ENCODE measurements around the gene NOTCH1.
A peak's percentile ranks its signal among the peaks of the same experiment; 100 is the strongest.

NOTCH1 gene

DNA sequence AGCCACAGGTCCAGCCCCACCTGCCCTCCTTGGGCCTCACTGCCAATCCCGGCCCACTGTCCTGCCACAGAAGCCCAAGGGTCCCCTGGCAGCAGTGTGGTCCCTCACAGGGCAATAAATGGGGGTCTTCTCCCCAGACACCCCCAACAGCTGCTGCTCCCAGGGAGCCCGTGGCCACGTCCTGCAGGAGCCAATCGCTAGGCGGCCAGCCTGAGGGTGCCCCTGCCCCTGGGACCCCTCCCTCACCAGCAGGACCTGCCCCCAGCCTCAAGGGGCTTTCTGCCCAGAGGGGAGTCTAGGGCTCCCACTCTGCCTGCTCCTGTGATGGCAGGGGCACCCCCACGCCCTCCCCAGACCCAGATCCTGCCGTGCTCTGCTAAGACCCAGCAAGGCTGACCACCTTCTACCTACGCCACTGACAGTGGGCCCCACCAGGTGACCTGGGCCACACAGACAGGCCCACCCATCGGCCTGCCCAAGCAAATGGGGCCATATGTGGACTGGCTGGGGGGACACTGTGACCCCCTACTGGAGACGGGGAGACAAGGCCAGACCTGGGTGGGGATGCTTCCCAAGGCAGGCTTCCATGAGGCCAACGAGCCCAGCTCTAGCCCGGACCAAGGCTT, 17.0 kb downstream of the NOTCH1 start:
- H3K36me3 ChIP-seq (ENCODE audit: control insufficient read depth in 1 of 2, insufficient read depth in 2 of 2, low read length in 2 of 2) = peaks cover 0 to 3% of the 10 kb centered on the region in 2 experiments
- H3K4me2 ChIP-seq (ENCODE audit: low read length) = no peak overlapping the region
- no peak overlapping the region for H3K9ac ChIP-seq (ENCODE audit: low read length)
- no peak overlapping the region for H3K18ac ChIP-seq (ENCODE audit: low read length)
- no peak overlapping the region for H3K27ac ChIP-seq (ENCODE audit: low read depth, low read length)
- H3K23ac ChIP-seq (ENCODE audit: low read length) = no peak overlapping the region
- no peak overlapping the region for H3K14ac ChIP-seq (ENCODE audit: low read length)
- no peaks in the 10 kb centered on the region for H3K4me1 ChIP-seq (ENCODE audit: control insufficient read depth in 1 of 2, insufficient read depth in 2 of 2, low read length in 2 of 2)
- H3K79me2 ChIP-seq (ENCODE audit: control insufficient read depth, insufficient read depth, low read length, poor library complexity) = no peaks in the 10 kb centered on the region
- H2BK120ac ChIP-seq (ENCODE audit: insufficient read depth, low read length, poor library complexity) = no peak overlapping the region
- no peaks in the 10 kb centered on the region for H3K79me1 ChIP-seq (ENCODE audit: low read length)
- no peak overlapping the region for H2BK5ac ChIP-seq (ENCODE audit: low read depth, low read length, poor library complexity)
- no peak for DNase-seq
- no peak overlapping the region for H2AK5ac ChIP-seq (ENCODE audit: low read length)
- no peaks in the 10 kb centered on the region for H3K9me3 ChIP-seq (ENCODE audit: insufficient read depth, low read depth, low read length)
- no peak overlapping the region for H2BK12ac ChIP-seq (ENCODE audit: low read length)
- H3K4me3 ChIP-seq (ENCODE audit: low read depth, low read length) = no peak overlapping the region
- no peak overlapping the region for H2AFZ ChIP-seq (ENCODE audit: insufficient read depth, low read length, poor library complexity)
- H3K4ac ChIP-seq (ENCODE audit: low read depth, low read length) = no peak overlapping the region
- H4K8ac ChIP-seq (ENCODE audit: low read depth, low read length) = no peak overlapping the region
- no peaks in the 10 kb centered on the region for H3K27me3 ChIP-seq (ENCODE audit: insufficient read depth, low read length)
- H4K91ac ChIP-seq (ENCODE audit: low read depth, low read length) = no peak overlapping the region
- WGBS (ENCODE audit: extremely low coverage, insufficient coverage, insufficient read length) = no CpG with 5 or more reads among the region's 12 CpGs
- H4K12ac ChIP-seq (ENCODE audit: low read depth, low read length) = no peak overlapping the region

DNA sequence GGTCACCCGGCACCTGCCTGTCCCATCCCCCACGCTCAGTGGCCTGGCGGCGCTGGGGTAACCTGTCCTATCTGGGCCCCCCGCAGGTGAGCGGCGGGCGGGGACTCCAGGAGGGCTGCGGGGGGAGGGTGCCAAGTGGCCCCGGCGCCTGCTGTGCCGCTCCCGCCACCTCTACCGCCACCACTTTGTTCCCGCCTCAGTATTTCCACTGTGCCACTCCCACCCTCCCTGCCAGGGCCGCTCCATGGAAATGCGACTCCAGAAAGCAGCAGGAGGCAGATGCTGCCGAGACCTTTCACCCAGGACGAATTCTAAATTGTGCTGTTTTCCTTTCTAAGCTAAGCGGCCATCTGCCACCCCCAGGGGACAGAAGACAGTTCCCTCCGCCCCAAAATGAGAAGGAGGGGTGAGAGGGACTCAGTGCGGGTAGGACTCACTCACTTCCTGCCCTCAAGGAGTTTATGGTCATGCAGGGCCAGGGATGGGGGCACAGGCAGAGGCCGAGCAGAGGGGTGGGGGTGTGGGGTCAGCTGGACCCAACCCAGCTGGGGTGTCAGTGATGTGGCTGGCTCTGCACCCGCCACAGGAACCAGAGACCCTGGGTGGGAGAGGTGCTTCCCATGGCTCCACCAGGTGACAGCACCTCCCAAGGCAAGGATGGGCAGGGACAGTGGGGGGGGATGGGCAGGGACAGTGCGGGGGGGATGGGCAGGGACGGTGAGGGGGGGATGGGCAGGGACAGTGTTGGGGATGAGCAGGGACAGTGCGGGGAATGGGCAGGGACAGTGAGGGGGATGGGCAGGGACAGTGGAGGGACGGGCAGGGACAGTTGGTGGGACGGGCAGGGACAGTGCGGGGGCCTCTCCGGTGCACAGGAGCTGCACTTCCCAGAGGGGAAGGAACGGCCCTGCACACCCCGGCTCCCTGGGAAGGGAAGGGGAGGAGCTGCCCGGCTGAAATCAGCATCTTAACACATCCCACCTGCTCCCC, 17.8 kb downstream of the NOTCH1 start:
- Histone ChIP-seq H2BK5ac (ENCODE audit: low read depth, low read length, poor library complexity) (no peak overlapping the region), H2BK12ac (ENCODE audit: low read length) (no peak overlapping the region), H3K36me3 (ENCODE audit: control insufficient read depth in 1 of 2, insufficient read depth in 2 of 2, low read length in 2 of 2) (no peaks in the 10 kb centered on the region), H4K91ac (ENCODE audit: low read depth, low read length) (no peak overlapping the region), H3K4me1 (ENCODE audit: control insufficient read depth in 1 of 2, insufficient read depth in 2 of 2, low read length in 2 of 2) (no peaks in the 10 kb centered on the region), H2BK120ac (ENCODE audit: insufficient read depth, low read length, poor library complexity) (no peak overlapping the region), H3K4me3 (ENCODE audit: low read depth, low read length) (no peak overlapping the region), H3K4me2 (ENCODE audit: low read length) (no peak overlapping the region), H3K4ac (ENCODE audit: low read depth, low read length) (no peak overlapping the region), H3K27ac (ENCODE audit: low read depth, low read length) (no peak overlapping the region), H3K9ac (ENCODE audit: low read length) (no peak overlapping the region), H3K79me1 (ENCODE audit: low read length) (no peaks in the 10 kb centered on the region), H4K8ac (ENCODE audit: low read depth, low read length) (no peak overlapping the region), H3K27me3 (ENCODE audit: insufficient read depth, low read length) (no peaks in the 10 kb centered on the region), H3K79me2 (ENCODE audit: control insufficient read depth, insufficient read depth, low read length, poor library complexity) (no peaks in the 10 kb centered on the region), H3K18ac (ENCODE audit: low read length) (no peak overlapping the region), H2AK5ac (ENCODE audit: low read length) (no peak overlapping the region), H2AFZ (ENCODE audit: insufficient read depth, low read length, poor library complexity) (no peak overlapping the region), H4K12ac (ENCODE audit: low read depth, low read length) (no peak overlapping the region), H3K23ac (ENCODE audit: low read length) (no peak overlapping the region), H3K14ac (ENCODE audit: low read length) (no peak overlapping the region), H3K9me3 (ENCODE audit: insufficient read depth, low read depth, low read length) (no peaks in the 10 kb centered on the region)
- DNase-seq = peak in 1 of 2 donors; percentile 45
- WGBS (ENCODE audit: extremely low coverage, insufficient coverage, insufficient read length) = no CpG with 5 or more reads among the region's 34 CpGs

- H3K4ac ChIP-seq (ENCODE audit: low read depth, low read length) = no peak overlapping the region
- no peak overlapping the region for H4K12ac ChIP-seq (ENCODE audit: low read depth, low read length)
- no peak overlapping the region for H2BK5ac ChIP-seq (ENCODE audit: low read depth, low read length, poor library complexity)
- H3K9ac ChIP-seq (ENCODE audit: low read length) = no peak overlapping the region
- whole genome bisulfite sequencing (ENCODE audit: extremely low coverage, insufficient coverage, insufficient read length) = no CpG with 5 or more reads among the region's 20 CpGs
- H3K27me3 ChIP-seq (ENCODE audit: insufficient read depth, low read length) = no peaks in the 10 kb centered on the region
- no peak overlapping the region for H3K14ac ChIP-seq (ENCODE audit: low read length)
- DNase-seq = no peak
- no peak overlapping the region for H2AK5ac ChIP-seq (ENCODE audit: low read length)
- no peak overlapping the region for H4K91ac ChIP-seq (ENCODE audit: low read depth, low read length)
- H3K79me2 ChIP-seq (ENCODE audit: control insufficient read depth, insufficient read depth, low read length, poor library complexity) = no peaks in the 10 kb centered on the region
- H4K8ac ChIP-seq (ENCODE audit: low read depth, low read length) = no peak overlapping the region
- no peak overlapping the region for H3K27ac ChIP-seq (ENCODE audit: low read depth, low read length)
- no peak overlapping the region for H3K18ac ChIP-seq (ENCODE audit: low read length)
- peaks cover 0 to 5% of the 10 kb centered on the region in 2 experiments for H3K36me3 ChIP-seq (ENCODE audit: control insufficient read depth in 1 of 2, insufficient read depth in 2 of 2, low read length in 2 of 2)
- H3K4me1 ChIP-seq (ENCODE audit: control insufficient read depth in 1 of 2, insufficient read depth in 2 of 2, low read length in 2 of 2) = no peaks in the 10 kb centered on the region
- no peak overlapping the region for H3K4me2 ChIP-seq (ENCODE audit: low read length)
- no peak overlapping the region for H2BK120ac ChIP-seq (ENCODE audit: insufficient read depth, low read length, poor library complexity)
- no peak overlapping the region for H2BK12ac ChIP-seq (ENCODE audit: low read length)
- no peak overlapping the region for H3K23ac ChIP-seq (ENCODE audit: low read length)
- H3K4me3 ChIP-seq (ENCODE audit: low read depth, low read length) = no peak overlapping the region
- H3K9me3 ChIP-seq (ENCODE audit: insufficient read depth, low read depth, low read length) = no peaks in the 10 kb centered on the region
- H3K79me1 ChIP-seq (ENCODE audit: low read length) = no peaks in the 10 kb centered on the region
- H2AFZ ChIP-seq (ENCODE audit: insufficient read depth, low read length, poor library complexity) = no peak overlapping the region
Measured at GRCh38 chr9:136527131-136527530, 18.7 kb downstream of the NOTCH1 start.

GRCh38 chr9:136526625-136527066, 19.2 kb downstream of the NOTCH1 start:
- no peak overlapping the region for H2BK12ac ChIP-seq (ENCODE audit: low read length)
- H2AFZ ChIP-seq (ENCODE audit: insufficient read depth, low read length, poor library complexity) = no peak overlapping the region
- peaks cover 0 to 5% of the 10 kb centered on the region in 2 experiments for H3K36me3 ChIP-seq (ENCODE audit: control insufficient read depth in 1 of 2, insufficient read depth in 2 of 2, low read length in 2 of 2)
- no peak overlapping the region for H3K4ac ChIP-seq (ENCODE audit: low read depth, low read length)
- no peak for DNase-seq
- H3K9me3 ChIP-seq (ENCODE audit: insufficient read depth, low read depth, low read length) = no peaks in the 10 kb centered on the region
- H4K91ac ChIP-seq (ENCODE audit: low read depth, low read length) = no peak overlapping the region
- no CpG with 5 or more reads among the region's 30 CpGs for WGBS (ENCODE audit: extremely low coverage, insufficient coverage, insufficient read length)
- H3K9ac ChIP-seq (ENCODE audit: low read length) = no peak overlapping the region
- no peak overlapping the region for H2BK5ac ChIP-seq (ENCODE audit: low read depth, low read length, poor library complexity)
- H3K27ac ChIP-seq (ENCODE audit: low read depth, low read length) = no peak overlapping the region
- no peaks in the 10 kb centered on the region for H3K4me1 ChIP-seq (ENCODE audit: control insufficient read depth in 1 of 2, insufficient read depth in 2 of 2, low read length in 2 of 2)
- no peaks in the 10 kb centered on the region for H3K79me1 ChIP-seq (ENCODE audit: low read length)
- H2BK120ac ChIP-seq (ENCODE audit: insufficient read depth, low read length, poor library complexity) = no peak overlapping the region
- H2AK5ac ChIP-seq (ENCODE audit: low read length) = no peak overlapping the region
- no peak overlapping the region for H4K8ac ChIP-seq (ENCODE audit: low read depth, low read length)
- H3K14ac ChIP-seq (ENCODE audit: low read length) = no peak overlapping the region
- no peak overlapping the region for H3K4me3 ChIP-seq (ENCODE audit: low read depth, low read length)
- H3K27me3 ChIP-seq (ENCODE audit: insufficient read depth, low read length) = no peaks in the 10 kb centered on the region
- no peak overlapping the region for H3K4me2 ChIP-seq (ENCODE audit: low read length)
- no peaks in the 10 kb centered on the region for H3K79me2 ChIP-seq (ENCODE audit: control insufficient read depth, insufficient read depth, low read length, poor library complexity)
- H4K12ac ChIP-seq (ENCODE audit: low read depth, low read length) = no peak overlapping the region
- H3K18ac ChIP-seq (ENCODE audit: low read length) = no peak overlapping the region
- H3K23ac ChIP-seq (ENCODE audit: low read length) = no peak overlapping the region
